ENCODE data around the gene HAGH. TPM values are rescaled to one million over a fixed set of nuclear protein-coding genes. Genes with fewer than 3 reads are reported as not detected.

The HAGH gene
- polyA plus RNA-seq, 6 donors from 2014 or later: 21.1 to 68.5 (median 39.1) TPM

GRCh38 chr16:1792836-1793577, 33.6 kb downstream of the HAGH start:
- Mint-ChIP-seq H3K36me3 (peaks cover 3 to 13% of the 10 kb centered on the region in 2 donors), H3K9me3 (peaks cover 0 to 11% (median 6%) of the 10 kb centered on the region in 7 donors), H3K4me3 (no peak overlapping the region), H3K27me3 (no peaks in the 10 kb centered on the region), H3K4me1 (peaks cover 3 to 6% (median 5%) of the 10 kb centered on the region in 3 donors), H3K27ac (no peak overlapping the region)
- DNase-seq (no peak), ATAC-seq (ENCODE audit: low read depth in 2 of 2) (no peak)

GRCh38 chr16:1791943-1792812, 34.4 kb downstream of the HAGH start:
- H3K9me3 Mint-ChIP-seq: peaks cover 0 to 4% (median 2%) of the 10 kb centered on the region in 7 donors
- ATAC-seq (ENCODE audit: low read depth in 2 of 2): no peak
- peaks cover 2 to 10% of the 10 kb centered on the region in 2 donors for H3K36me3 Mint-ChIP-seq
- no peaks in the 10 kb centered on the region for H3K27me3 Mint-ChIP-seq
- H3K4me3 Mint-ChIP-seq: no peak overlapping the region
- H3K27ac Mint-ChIP-seq: no peak overlapping the region
- no peak for DNase-seq
- peaks cover 3 to 6% (median 5%) of the 10 kb centered on the region in 3 donors for H3K4me1 Mint-ChIP-seq

GRCh38 chr16:1791256-1791942, 35.2 kb downstream of the HAGH start:
- H3K27ac Mint-ChIP-seq: no peak overlapping the region
- peaks cover 3 to 6% (median 5%) of the 10 kb centered on the region in 3 donors for H3K4me1 Mint-ChIP-seq
- no peaks in the 10 kb centered on the region for H3K27me3 Mint-ChIP-seq
- no peak overlapping the region for H3K4me3 Mint-ChIP-seq
- ATAC-seq (ENCODE audit: low read depth in 2 of 2) (no peak), DNase-seq (no peak)
- H3K9me3 Mint-ChIP-seq: no peaks in the 10 kb centered on the region
- H3K36me3 Mint-ChIP-seq: peaks cover 0 to 7% of the 10 kb centered on the region in 2 donors

GRCh38 chr16:1790611-1791255, 35.9 kb downstream of the HAGH start:
- no peaks in the 10 kb centered on the region for H3K9me3 Mint-ChIP-seq
- H3K4me1 Mint-ChIP-seq: peaks cover 3 to 6% (median 5%) of the 10 kb centered on the region in 3 donors
- no peak for ATAC-seq (ENCODE audit: low read depth in 2 of 2)
- H3K27me3 Mint-ChIP-seq: no peaks in the 10 kb centered on the region
- H3K27ac Mint-ChIP-seq: no peak overlapping the region
- peaks cover 0 to 7% of the 10 kb centered on the region in 2 donors for H3K36me3 Mint-ChIP-seq
- DNase-seq: no peak
- no peak overlapping the region for H3K4me3 Mint-ChIP-seq

- Mint-ChIP-seq H3K4me1 (peaks cover 5 to 11% (median 6%) of the 10 kb centered on the region in 3 donors), H3K4me3 (no peak overlapping the region), H3K27ac (no peak overlapping the region), H3K36me3 (peaks cover 0 to 7% of the 10 kb centered on the region in 2 donors), H3K27me3 (no peaks in the 10 kb centered on the region), H3K9me3 (no peaks in the 10 kb centered on the region)
- ATAC-seq (ENCODE audit: low read depth in 2 of 2): no peak
- no peak for DNase-seq
Measured at GRCh38 chr16:1790261-1790610, 36.4 kb downstream of the HAGH start.

- Mint-ChIP-seq H3K9me3 (no peaks in the 10 kb centered on the region), H3K27ac (no peak overlapping the region)
- ATAC-seq (ENCODE audit: low read depth in 2 of 2): no peak
Measured at GRCh38 chr16:1789643-1790045, 37.0 kb downstream of the HAGH start.

GRCh38 chr16:1788708-1789100, 37.9 kb downstream of the HAGH start:
- ATAC-seq (ENCODE audit: low read depth in 2 of 2): no peak
- peaks cover 0 to 7% of the 10 kb centered on the region in 2 donors for H3K36me3 Mint-ChIP-seq
- no peak overlapping the region for H3K27ac Mint-ChIP-seq
- H3K27me3 Mint-ChIP-seq: no peaks in the 10 kb centered on the region
- H3K4me1 Mint-ChIP-seq: peaks cover 9 to 16% (median 15%) of the 10 kb centered on the region in 3 donors
- no peaks in the 10 kb centered on the region for H3K9me3 Mint-ChIP-seq
- no peak for DNase-seq
- no peak overlapping the region for H3K4me3 Mint-ChIP-seq

More at GRCh38 chr16:1789643-1790045, 37.0 kb downstream of the HAGH start:
- no peak for DNase-seq
- Mint-ChIP-seq H3K4me3 (no peak overlapping the region), H3K4me1 (peaks cover 9 to 15% (median 11%) of the 10 kb centered on the region in 3 donors), H3K36me3 (peaks cover 0 to 7% of the 10 kb centered on the region in 2 donors), H3K27me3 (no peaks in the 10 kb centered on the region)

- H3K4me1 Mint-ChIP-seq: peaks cover 12 to 21% (median 15%) of the 10 kb centered on the region in 3 donors
- no peaks in the 10 kb centered on the region for H3K27me3 Mint-ChIP-seq
- H3K36me3 Mint-ChIP-seq: peaks cover 0 to 7% of the 10 kb centered on the region in 2 donors
- H3K27ac Mint-ChIP-seq: no peak overlapping the region
- H3K4me3 Mint-ChIP-seq: no peak overlapping the region
- DNase-seq (no peak), ATAC-seq (ENCODE audit: low read depth in 2 of 2) (no peak)
- H3K9me3 Mint-ChIP-seq: no peaks in the 10 kb centered on the region
Measured at GRCh38 chr16:1788095-1788707, 38.4 kb downstream of the HAGH start.

- H3K9me3 Mint-ChIP-seq: no peaks in the 10 kb centered on the region
- DNase-seq (no peak), ATAC-seq (ENCODE audit: low read depth in 2 of 2) (no peak)
- H3K36me3 Mint-ChIP-seq: peaks cover 0 to 7% of the 10 kb centered on the region in 2 donors
- H3K27ac Mint-ChIP-seq: no peak overlapping the region
- H3K4me3 Mint-ChIP-seq: no peak overlapping the region
- H3K4me1 Mint-ChIP-seq: peaks cover 13 to 25% (median 15%) of the 10 kb centered on the region in 3 donors
- no peaks in the 10 kb centered on the region for H3K27me3 Mint-ChIP-seq
Measured at GRCh38 chr16:1787322-1788094, 39.1 kb downstream of the HAGH start.

- Mint-ChIP-seq H3K27ac (peak overlapping the region in 1 of 6 donors; percentile 42), H3K4me1 (peaks cover 13 to 27% (median 15%) of the 10 kb centered on the region in 3 donors), H3K9me3 (no peaks in the 10 kb centered on the region), H3K36me3 (peaks cover 0 to 7% of the 10 kb centered on the region in 2 donors), H3K4me3 (peak overlapping the region in 1 of 8 donors; percentile 12), H3K27me3 (no peaks in the 10 kb centered on the region)
- DNase-seq: no peak
- ATAC-seq (ENCODE audit: low read depth in 2 of 2): no peak
Measured at GRCh38 chr16:1787056-1787321, 39.6 kb downstream of the HAGH start.

GRCh38 chr16:1786242-1787055, 40.2 kb downstream of the HAGH start:
- Mint-ChIP-seq H3K36me3 (peaks cover 0 to 7% of the 10 kb centered on the region in 2 donors), H3K4me1 (peaks cover 18 to 31% (median 20%) of the 10 kb centered on the region in 3 donors), H3K27ac (no peak overlapping the region), H3K4me3 (peak overlapping the region in 1 of 8 donors; percentile 8), H3K27me3 (no peaks in the 10 kb centered on the region), H3K9me3 (no peaks in the 10 kb centered on the region)
- DNase-seq (no peak), ATAC-seq (ENCODE audit: low read depth in 2 of 2) (no peak)

- H3K27ac Mint-ChIP-seq: no peak overlapping the region
- ATAC-seq (ENCODE audit: low read depth in 2 of 2): no peak
- no peak for DNase-seq
Measured at GRCh38 chr16:1785846-1786170, 40.8 kb downstream of the HAGH start.

More at GRCh38 chr16:1785846-1786170, 40.8 kb downstream of the HAGH start:
- Mint-ChIP-seq H3K4me3 (peak overlapping the region in 4 of 8 donors; percentile 8 to 59 (median 46)), H3K36me3 (peaks cover 0 to 7% of the 10 kb centered on the region in 2 donors), H3K9me3 (no peaks in the 10 kb centered on the region), H3K27me3 (no peaks in the 10 kb centered on the region), H3K4me1 (peaks cover 22 to 37% (median 26%) of the 10 kb centered on the region in 3 donors)
